GM12891 (cell line): ENCODE data around the gene MGA.

Experiments used
- POLR2A ChIP-seq: IDR thresholded peaks from 2 replicates; pipeline ENCODE4 v1.6.1; 2011; ENCODE audit warnings: low read depth, low read length, control low read depth
- POLR2AphosphoS5 ChIP-seq: IDR thresholded peaks from 2 replicates; pipeline ENCODE4 v1.6.1; 2011; ENCODE audit warnings: low read depth, low read length, control low read depth

DNA sequence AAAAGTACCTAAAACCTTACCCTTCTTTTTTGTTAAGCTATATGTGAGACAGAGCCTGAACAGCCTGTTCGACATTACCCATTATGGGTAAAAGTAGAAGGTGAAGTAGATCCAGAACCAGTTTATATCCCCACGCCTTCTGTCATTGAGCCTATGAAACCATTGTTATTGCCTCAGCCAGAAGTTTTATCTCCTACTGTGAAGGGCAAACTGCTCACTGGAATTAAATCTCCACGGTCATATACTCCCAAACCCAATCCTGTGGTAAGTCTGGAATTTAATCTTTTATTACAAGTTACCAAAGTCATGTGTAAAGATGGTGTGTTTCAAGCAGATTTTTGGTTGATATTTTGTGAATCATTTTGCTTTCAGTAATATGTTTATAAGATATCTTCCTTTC is 66.9 kb downstream of the MGA start:
- TF ChIP-seq POLR2AphosphoS5, result no peak
- no peak for TF ChIP-seq POLR2A
